Coronary artery (tissue), 2 donors: ENCODE results near the gene GRHPR.

ENCODE experiments used
- DNase-seq: peaks from one replicate; pipeline ENCODE4 v3.0.0-alpha.2; 2017; ENCODE audit warnings: low spot score
- H3K27ac ChIP-seq, 2 donors: fragments of 200-600 bp; sonication (generic); one replicate each; pipeline ENCODE4 v1.5.1; 2016 to 2019
- H3K4me3 ChIP-seq: fragments of 200-600 bp; sonication (generic); 2 replicates; pipeline ENCODE4 v1.5.1; 2016; ENCODE audit warnings: mild to moderate bottlenecking, moderate library complexity
- CTCF ChIP-seq: fragments of 200-600 bp; sonication (generic); IDR thresholded peaks from one replicate; pipeline ENCODE4 v1.5.1; 2019; ENCODE audit warnings: antibody characterized with exemption

The GRHPR gene

GRCh38 chr9:37454238-37454637, 31.7 kb downstream of the GRHPR start:
- no peak overlapping the region for H3K27ac ChIP-seq
- DNase-seq = no peak
- TF ChIP-seq CTCF = no peak

GRCh38 chr9:37455884-37456647, 33.6 kb downstream of the GRHPR start:
- TF ChIP-seq CTCF = no peak
- H3K4me3 ChIP-seq = no peak overlapping the region
- DNase-seq = no peak
- no peak overlapping the region for H3K27ac ChIP-seq

More at GRCh38 chr9:37454238-37454637, 31.7 kb downstream of the GRHPR start:
- no peak overlapping the region for H3K4me3 ChIP-seq

GRCh38 chr9:37456817-37457216, 34.3 kb downstream of the GRHPR start:
- no peak for DNase-seq
- TF ChIP-seq CTCF = no peak
- Histone ChIP-seq H3K4me3 (no peak overlapping the region), H3K27ac (no peak overlapping the region)

- H3K27ac ChIP-seq = peak overlapping the region; percentile 99 to 100
- DNase-seq = no peak
Observed at GRCh38 chr9:37464006-37464405, 41.5 kb downstream of the GRHPR start.

GRCh38 chr9:37464426-37465248, 42.1 kb downstream of the GRHPR start:
- no peak for TF ChIP-seq CTCF
- peak overlapping the region; percentile 99 to 100 for H3K27ac ChIP-seq
- peak overlapping the region; percentile 97 for H3K4me3 ChIP-seq
- DNase-seq = peak; percentile 91

More at GRCh38 chr9:37464006-37464405, 41.5 kb downstream of the GRHPR start:
- no peak for TF ChIP-seq CTCF
- H3K4me3 ChIP-seq = peak overlapping the region; percentile 97

GRCh38 chr9:37465249-37466036, 42.9 kb downstream of the GRHPR start, which contains the start of gene ZBTB5:
ZBTB5 (minus strand) TSS chr9:37465450; CDS start chr9:37442551, 22,899 bp downstream.
- Histone ChIP-seq H3K27ac (peak within 1 kb of the TSS; percentile 99 to 100), H3K4me3 (peak within 1 kb of the TSS; percentile 97)
- peak; percentile 100 for DNase-seq
- no peak for TF ChIP-seq CTCF
